T-helper 9 cell (primary cell): Measurements from ENCODE around the gene NUP35.
"Not testable (repeated sequence)": the region's sequence is repeated elsewhere in the genome, so short reads cannot be mapped to it uniquely, and the experiment has no call there.

ENCODE experiments used
- DNase-seq: peaks from one replicate; pipeline ENCODE4 v3.0.0-alpha.2; 2020

Gene NUP35

DNA sequence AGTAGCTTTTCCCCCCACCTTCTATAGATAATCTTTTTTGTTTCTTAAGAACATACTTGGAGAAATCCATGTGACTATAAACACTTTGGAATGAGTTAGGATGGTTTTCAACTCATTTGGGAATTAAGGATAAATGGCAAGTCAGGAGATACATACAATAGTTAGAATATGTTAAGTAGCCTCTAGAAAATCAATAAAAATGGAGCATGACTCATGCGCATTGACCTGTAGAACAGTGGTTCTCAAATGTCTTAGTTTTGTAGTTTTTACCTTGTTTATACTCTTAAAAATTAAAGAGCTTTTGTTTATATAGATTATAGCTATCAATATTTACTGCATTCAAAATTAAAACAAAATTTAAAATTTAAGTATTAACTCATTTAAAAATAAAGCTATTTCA, 24.7 kb downstream of the NUP35 start:
- DNase-seq: no peak

DNA sequence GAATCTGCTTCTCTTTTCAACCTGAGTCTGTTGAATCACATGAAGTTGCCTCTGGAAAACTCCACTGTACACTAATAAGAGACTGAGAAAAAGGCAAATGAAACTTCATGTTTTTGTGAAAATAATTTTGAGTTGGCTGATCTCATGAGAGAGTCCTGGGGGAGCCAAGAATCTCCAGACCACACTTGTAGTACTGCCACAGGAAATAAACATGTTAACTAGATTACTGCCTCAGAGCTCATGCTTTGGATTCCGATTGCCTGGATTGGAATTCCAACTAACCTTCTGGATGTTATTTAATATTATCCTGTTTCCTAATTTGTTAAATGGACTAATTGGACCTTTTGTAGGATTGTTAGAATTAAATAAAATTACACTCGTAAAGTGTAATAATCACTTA, 25.2 kb downstream of the NUP35 start:
- DNase-seq: no peak

DNA sequence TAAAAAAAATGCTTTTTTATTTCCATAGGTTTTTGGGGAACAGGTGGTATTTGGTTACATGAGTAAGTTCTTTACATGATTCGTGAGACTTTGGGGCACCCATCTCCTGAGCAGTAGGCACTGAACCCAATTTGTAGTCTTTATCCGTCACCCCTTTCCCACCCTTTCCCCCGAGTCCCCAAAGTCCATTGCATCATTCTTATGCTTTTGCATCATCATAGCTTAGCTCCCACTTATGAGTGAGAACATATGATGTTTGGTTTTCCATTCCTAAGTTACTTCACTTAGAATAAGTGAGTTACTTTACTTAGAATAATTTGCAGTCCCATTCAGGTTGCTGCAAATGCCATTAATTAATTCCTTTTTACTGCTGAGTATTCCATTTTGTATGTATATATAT, 28.0 kb downstream of the NUP35 start:
- DNase-seq: not testable (repeated sequence)

DNA sequence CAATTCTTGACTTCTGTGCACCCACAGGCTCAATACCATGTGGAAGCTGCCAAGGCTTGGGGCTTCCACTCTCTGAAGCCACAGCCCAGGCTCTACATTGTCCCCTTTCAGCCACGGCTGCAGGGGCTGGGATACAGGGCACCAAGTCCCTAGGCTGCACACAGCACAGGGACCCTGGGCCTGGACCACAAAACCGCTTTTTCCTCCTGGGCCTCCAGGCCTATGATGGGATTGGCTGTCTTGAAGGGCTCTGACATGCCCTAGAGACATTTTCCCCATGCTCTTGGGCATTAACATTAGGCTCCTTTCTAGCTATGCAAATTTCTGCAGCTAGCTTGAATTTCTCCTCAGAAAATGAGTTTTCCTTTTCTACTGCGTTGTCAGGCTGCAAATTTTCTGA, 29.7 kb downstream of the NUP35 start:
- no peak for DNase-seq

DNA sequence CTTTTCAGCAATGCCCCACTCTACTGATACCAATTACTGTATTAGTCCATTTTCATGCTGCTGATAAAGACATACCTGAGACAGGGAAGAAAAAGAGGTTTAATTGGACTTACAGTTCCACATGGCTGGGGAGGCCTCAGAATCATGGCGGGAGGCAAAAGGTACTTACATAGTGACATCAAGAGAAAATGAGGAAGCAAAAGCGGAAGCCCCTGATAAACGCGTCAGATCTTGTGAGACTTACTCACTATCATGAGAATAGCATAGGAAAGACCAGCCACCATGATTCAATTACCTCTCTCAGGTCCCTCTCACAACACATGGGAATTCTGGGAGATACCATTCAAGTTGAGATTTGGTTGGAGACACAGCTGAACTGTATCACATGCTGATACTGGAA, 30.5 kb downstream of the NUP35 start:
- DNase-seq: not testable (repeated sequence)

DNA sequence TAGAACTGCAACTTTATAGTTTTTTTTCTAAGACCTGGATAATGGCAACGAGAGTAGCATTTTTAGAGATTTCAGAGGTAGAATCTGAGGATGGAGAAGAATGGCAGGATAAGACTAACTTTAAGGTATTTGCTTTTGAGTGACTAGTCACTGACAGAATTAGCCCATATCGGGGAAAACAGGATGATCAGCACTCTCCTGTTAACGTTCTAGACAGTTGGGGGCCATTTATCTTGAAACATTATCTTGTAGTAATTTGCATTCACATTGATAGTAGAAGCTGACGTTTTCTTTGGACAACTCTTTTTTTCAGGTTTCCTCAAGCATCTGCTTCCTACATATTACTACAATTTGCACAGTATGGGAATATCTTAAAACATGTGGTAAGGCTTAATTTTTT, 32.9 kb downstream of the NUP35 start:
- DNase-seq: no peak

- no peak for DNase-seq
Measured at GRCh38 chr2:183162362-183162761, 38.1 kb downstream of the NUP35 start.

DNA sequence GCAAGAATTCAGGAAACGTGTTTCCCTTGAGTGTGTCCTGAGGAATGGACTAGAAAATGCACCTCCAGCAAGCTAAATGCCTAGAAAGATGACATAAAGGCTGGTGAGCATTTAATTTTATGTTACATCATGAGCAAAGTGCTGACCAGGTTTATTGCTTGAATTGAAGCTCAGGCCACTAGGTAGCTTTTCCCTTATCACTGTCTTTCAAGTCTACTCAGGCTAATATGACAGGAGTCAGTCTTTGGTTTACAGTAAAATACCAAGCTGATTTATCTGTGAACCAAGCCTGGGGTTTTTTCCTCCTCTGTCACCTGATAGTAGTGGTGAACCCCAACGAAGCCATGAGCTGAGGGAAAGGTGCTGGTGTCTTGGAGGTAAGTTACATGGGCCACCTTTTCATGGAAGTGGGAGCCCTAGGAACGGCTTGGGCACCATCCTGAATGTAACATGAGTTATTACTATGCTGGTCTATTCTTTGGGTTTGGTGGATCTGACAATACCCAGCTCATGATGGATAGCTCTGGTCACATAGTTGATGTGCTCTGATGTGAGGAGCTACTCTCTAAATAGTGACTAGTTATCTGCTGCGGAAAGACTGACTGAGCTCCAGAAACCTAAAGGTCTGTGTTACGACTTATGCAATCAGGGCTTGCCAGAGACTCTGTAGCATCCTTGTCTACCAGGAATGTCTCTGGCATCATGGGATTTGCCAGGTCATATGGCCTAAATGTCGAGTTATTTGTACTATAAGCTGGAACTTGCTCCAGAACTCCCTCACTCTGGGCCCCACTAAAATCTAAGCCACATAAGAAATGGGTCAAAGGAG, 39.8 kb downstream of the NUP35 start:
- no peak for DNase-seq

GRCh38 chr2:183164650-183165015, 40.4 kb downstream of the NUP35 start:
- DNase-seq: no peak

DNA sequence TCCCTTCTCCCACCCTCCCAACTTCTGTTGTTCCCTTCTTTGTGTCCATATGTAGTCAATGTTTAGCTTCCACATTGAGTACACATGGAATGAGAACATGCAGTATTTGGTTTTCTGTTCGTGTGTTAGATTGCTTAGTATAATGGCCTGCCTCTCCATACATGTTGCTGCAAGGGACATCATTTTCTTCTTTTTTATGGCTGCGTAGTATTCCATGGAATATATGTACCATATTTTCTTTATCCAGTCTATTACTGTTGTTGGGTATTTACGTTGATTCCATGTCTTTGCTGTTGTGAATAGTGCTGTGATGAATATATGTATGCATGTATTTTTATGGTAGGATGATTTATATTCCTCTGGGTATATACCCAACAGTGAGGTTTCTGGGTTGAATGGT, 42.0 kb downstream of the NUP35 start:
- no peak for DNase-seq

- DNase-seq: not testable (repeated sequence)
Measured at GRCh38 chr2:183166976-183167375, 42.7 kb downstream of the NUP35 start.

DNA sequence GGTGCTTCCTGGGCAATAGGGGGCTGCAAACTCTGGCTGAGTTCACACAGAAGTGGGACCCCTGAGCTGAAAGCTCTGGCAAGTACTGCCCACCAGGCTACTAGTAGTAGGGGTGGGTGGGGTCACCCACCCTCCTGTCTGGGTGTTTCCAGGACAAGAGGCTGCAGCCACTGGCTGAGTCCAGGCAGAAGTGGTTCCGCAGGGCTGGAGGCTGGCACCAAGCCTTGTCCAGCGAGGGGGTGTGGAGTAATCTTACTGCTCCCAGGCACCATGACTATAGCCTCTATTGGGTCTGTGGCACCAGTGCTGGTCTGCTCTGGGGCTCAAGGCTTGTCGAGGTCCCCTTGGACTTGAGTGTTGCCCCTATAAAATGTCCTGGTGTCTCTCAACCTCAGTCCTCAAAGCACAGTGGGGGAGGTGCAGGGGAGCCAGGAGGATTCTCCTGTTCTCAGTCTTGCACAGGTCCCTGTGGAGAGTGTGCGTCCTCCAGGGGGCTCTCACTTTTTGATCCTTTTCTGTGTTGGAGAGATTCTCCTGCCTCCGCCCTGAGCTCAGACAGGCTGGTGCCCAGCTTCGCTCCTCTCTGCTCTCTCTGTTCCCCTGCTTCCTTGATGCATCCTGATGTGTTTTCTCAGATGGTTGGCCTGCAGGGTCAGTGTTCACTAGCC, 48.1 kb downstream of the NUP35 start:
- no peak for DNase-seq

- no peak for DNase-seq
Measured at GRCh38 chr2:183179156-183179555, 54.9 kb downstream of the NUP35 start.

DNA sequence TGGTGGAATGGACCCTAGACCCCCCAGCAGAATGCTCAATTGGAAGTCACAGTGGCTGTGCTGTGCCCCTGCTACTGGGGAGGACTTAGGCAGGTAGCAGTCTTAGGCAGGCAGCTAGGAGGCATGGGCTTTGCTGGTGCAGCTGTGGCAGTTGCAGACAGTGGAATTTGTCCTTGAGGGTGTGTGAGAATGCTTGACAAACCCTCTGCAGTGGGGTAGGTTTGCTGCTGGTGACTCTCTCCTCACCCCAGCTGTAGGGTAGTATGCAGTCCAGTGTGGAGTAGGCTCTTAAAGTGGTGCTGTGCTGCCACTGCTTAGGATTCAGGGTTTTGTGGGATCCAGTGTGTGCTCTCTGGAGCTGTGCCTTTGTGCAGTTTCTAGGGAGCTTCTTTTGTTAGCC, 61.3 kb downstream of the NUP35 start:
- no peak for DNase-seq

GRCh38 chr2:183186296-183186695, 62.1 kb downstream of the NUP35 start:
- DNase-seq: no peak

DNA sequence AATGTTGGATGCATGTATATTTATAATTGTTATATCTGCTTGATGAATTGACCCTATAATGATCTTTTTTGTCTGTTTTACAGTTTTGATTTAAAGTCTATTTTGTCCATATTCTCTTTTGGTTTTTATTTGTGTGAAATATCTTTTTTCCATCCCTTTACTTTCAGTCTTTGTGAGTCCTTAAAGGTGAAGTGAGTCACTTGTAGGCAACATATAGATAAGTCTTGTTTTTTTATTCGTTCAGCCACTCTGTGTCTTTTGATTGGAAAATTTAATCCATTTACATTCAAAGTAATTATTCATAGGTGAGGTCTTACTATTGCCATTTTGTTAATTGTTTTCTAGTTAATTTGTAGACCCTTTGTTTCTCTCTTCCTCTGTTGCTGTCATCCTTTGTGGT, 62.5 kb downstream of the NUP35 start:
- DNase-seq: no peak

DNA sequence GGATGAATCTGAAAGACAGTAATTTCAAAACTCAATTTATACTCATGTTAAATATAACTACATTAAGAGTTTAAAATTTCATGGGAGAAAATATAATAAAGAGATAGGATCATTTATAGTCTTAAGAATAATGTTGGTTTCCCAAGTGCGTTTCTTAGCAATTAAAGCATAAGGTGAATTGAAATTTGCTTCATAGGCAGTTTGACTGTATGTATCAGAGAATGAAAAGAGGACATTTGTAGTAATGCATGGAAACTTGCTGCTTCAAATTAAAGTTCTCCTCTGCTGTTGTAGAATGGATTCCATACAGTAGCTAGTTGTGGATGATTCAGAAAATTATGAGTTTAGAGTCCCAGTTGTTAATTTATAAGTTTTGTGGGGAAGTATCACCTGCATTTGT, 68.1 kb downstream of the NUP35 start:
- DNase-seq: no peak

DNA sequence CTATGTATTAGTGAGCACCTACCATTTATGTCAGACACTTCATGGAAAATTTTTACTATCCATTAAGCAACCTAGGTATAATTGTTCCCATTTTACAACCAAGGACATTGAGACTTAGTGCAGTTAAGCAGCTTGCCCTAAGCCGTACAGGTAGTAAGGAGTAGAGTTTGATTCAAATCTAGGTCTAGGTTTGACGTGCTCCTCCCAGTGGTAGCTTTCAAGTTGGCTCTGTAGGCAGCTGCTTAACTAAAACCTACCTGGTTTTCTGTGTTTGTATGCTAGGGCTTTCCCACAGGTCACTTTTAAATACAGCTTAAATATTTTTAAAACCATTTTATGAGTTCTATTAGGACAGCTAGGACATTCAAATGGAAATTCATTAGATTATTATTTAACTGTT, 69.7 kb downstream of the NUP35 start:
- no peak for DNase-seq

- no peak for DNase-seq
Measured at GRCh38 chr2:183195397-183195796, 71.2 kb downstream of the NUP35 start.

DNA sequence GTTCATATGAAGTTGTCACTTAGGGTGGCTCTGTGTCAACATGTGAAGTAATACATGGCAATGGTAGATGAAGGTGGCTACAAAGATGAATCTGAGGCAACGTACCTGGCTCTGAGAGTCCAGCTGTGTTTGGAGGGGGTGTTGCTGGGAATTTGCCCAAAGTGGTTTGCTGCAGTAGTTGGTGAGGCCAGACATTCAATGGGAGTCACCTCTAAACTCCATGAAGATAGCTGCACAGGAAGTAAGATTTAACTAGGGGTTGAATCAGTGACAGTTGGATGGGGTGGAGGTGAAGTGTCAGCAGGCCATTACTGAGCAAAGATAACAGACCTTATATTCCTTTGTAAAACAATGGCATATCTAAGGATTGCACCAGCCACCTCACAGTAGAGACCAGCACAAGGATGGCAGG, 71.8 kb downstream of the NUP35 start:
- DNase-seq: no peak

DNA sequence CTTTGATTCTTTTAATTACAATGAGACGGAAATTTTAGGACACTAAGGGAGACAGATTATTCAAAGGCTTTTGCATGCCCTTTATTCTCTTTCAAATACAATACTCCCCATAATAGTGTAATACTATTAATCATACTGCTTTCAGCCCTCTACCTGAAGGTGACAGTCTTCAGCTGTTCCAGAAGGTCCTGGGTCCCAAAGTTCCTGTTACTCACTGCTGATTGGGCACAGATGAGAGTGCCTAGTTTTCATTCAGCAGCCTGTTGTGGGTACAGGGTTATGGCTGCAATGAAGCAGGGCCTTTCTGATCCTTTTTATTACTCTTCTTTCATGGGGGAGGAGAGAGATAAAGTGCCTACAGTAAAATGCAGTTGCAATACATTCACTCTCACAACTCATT, 80.2 kb downstream of the NUP35 start:
- DNase-seq: no peak

GRCh38 chr2:183207110-183207509, 82.9 kb downstream of the NUP35 start:
- DNase-seq: no peak

GRCh38 chr2:183209395-183210028, 85.3 kb downstream of the NUP35 start:
- no peak for DNase-seq
